HG03060 (cell line): ENCODE data around the gene GLT8D2.
A peak's percentile ranks its signal among the peaks of the same experiment; 100 is the strongest.

Source experiments
- ATAC-seq: cut with Tn5 transposase; IDR thresholded peaks from one replicate; pipeline ENCODE4 v1.9.1; 2021; ENCODE audit warnings: low read depth, moderate number of reproducible peaks; ENCODE audit not compliant: unreplicated experiment

Gene GLT8D2

GRCh38 chr12:104049903-104050356 lies at the start of gene GLT8D2:
GLT8D2 (minus strand) TSS chr12:104050187; CDS start chr12:104019648, 30,539 bp downstream.
- ATAC-seq = no peak

GRCh38 chr12:104097954-104098353 lies 48.0 kb upstream of the GLT8D2 start:
- ATAC-seq = no peak

- no peak for ATAC-seq
Observed at GRCh38 chr12:104095289-104095688, 45.3 kb upstream of the GLT8D2 start.

- no peak for ATAC-seq
Observed at GRCh38 chr12:104094284-104094683, 44.3 kb upstream of the GLT8D2 start.

- no peak for ATAC-seq
Observed at GRCh38 chr12:104091136-104091535, 41.1 kb upstream of the GLT8D2 start.

- ATAC-seq = no peak
Observed at GRCh38 chr12:104090685-104091084, 40.7 kb upstream of the GLT8D2 start.

GRCh38 chr12:104083769-104084475 lies 33.9 kb upstream of the GLT8D2 start:
- ATAC-seq = peak; percentile 85

- no peak for ATAC-seq
Observed at GRCh38 chr12:104080764-104081163, 30.8 kb upstream of the GLT8D2 start.

GRCh38 chr12:104079024-104079423 lies 29.0 kb upstream of the GLT8D2 start:
- ATAC-seq = no peak

GRCh38 chr12:104073699-104074098 lies 23.7 kb upstream of the GLT8D2 start:
- ATAC-seq = no peak

- ATAC-seq = no peak
Observed at GRCh38 chr12:104072099-104072498, 22.1 kb upstream of the GLT8D2 start.

- peak; percentile 9 for ATAC-seq
Observed at GRCh38 chr12:104064842-104065427, 14.9 kb upstream of the GLT8D2 start.

GRCh38 chr12:104064031-104064841 lies 14.2 kb upstream of the GLT8D2 start, which contains the start of gene HCFC2:
HCFC2 (plus strand) TSS chr12:104064531; CDS start chr12:104064561, 30 bp downstream.
- peak; percentile 60 for ATAC-seq

GRCh38 chr12:104063712-104064030 lies 13.7 kb upstream of the GLT8D2 start:
- peak; percentile 17 for ATAC-seq

GRCh38 chr12:104060791-104061190 lies 10.8 kb upstream of the GLT8D2 start:
- no peak for ATAC-seq

- ATAC-seq = no peak
Observed at GRCh38 chr12:104059963-104060362, 10.0 kb upstream of the GLT8D2 start.

- ATAC-seq = no peak
Observed at GRCh38 chr12:104058802-104059201, 8.8 kb upstream of the GLT8D2 start.

GRCh38 chr12:104057771-104058197 lies 7.8 kb upstream of the GLT8D2 start:
- no peak for ATAC-seq

- no peak for ATAC-seq
Observed at GRCh38 chr12:104056419-104056972, 6.5 kb upstream of the GLT8D2 start.

GRCh38 chr12:104055686-104056388 lies 5.8 kb upstream of the GLT8D2 start:
- ATAC-seq = no peak
